Kidney (tissue), 14 donors: ENCODE data around the gene REV3L. TPM values are rescaled to one million over a fixed set of nuclear protein-coding genes. Genes with fewer than 3 reads are reported as not detected.

Experiments
- DNase-seq, 5 donors: peaks; one replicate each; pipeline ENCODE4 v3.0.0-alpha.2; 2013 to 2020
- FAIRE-seq: peaks from 2 replicates; lab custom pipeline; 2012; peaks lifted over from hg19 to GRCh38; lab: Jason Lieb, UNC
- H3K27ac ChIP-seq, 2 donors: one replicate each; pipeline ENCODE4 v1.7.0; 2013; ENCODE audit warnings: low read depth in 2 of 2, low read length in 2 of 2, inconsistent platforms in 1 of 2
- H3K27me3 ChIP-seq: one replicate; pipeline ENCODE4 v1.7.1; 2013; ENCODE audit warnings: low read length, inconsistent platforms; ENCODE audit not compliant: control insufficient read depth, insufficient read depth
- H3K36me3 ChIP-seq, 3 donors: one replicate each; pipeline versions ENCODE4 v1.7.0 to v1.7.1; 2013; ENCODE audit warnings: low read length in 3 of 3, control low read depth in 1 of 3, inconsistent platforms in 1 of 3; ENCODE audit not compliant: insufficient read depth in 3 of 3, control insufficient read depth in 2 of 3
- H3K4me1 ChIP-seq, 3 donors: one replicate each; pipeline versions ENCODE4 v1.7.0 to v1.7.1; 2013; ENCODE audit warnings: low read length in 3 of 3, inconsistent platforms in 1 of 3, low read depth in 1 of 3; ENCODE audit not compliant: control insufficient read depth in 2 of 3, insufficient read depth in 2 of 3
- H3K4me3 ChIP-seq, 3 donors: one replicate each; pipeline versions ENCODE4 v1.7.0 to v1.8.1; 2013; ENCODE audit warnings: low read length in 3 of 3, control low read depth in 1 of 3, inconsistent platforms in 1 of 3
- H3K9ac ChIP-seq, 3 donors: one replicate each; pipeline versions ENCODE4 v1.7.0 to v1.7.1; 2013; ENCODE audit warnings: low read length in 3 of 3, control low read depth in 1 of 3, inconsistent platforms in 1 of 3
- H3K9me3 ChIP-seq, 3 donors: one replicate each; pipeline versions ENCODE4 v1.7.0 to v1.7.1; 2013; ENCODE audit warnings: low read length in 3 of 3, control low read depth in 1 of 3, inconsistent platforms in 1 of 3; ENCODE audit not compliant: control insufficient read depth in 2 of 3, insufficient read depth in 1 of 3
- intact Hi-C: fragments of 100-400 bp; cut with DNase I; formaldehyde crosslinking; loops from one replicate; pipeline ENCODE4 v1.11.1; 2022
- polyA plus RNA-seq: library from polyadenylated mRNA; stranded (reverse); fragments of 350-450 nt; fragmentation: Illumina TruSeq; extraction: RNeasy Lipid Tissue Mini Kit (QIAGEN cat#74804); gene quantifications from one replicate; pipeline ENCODE4 v1.2.3, GENCODE V29; 2014; ENCODE audit warnings: low read depth, low replicate concordance; ENCODE audit not compliant: insufficient read depth
- total RNA-seq: library from RNA; stranded (reverse); fragmentation: NEBNext Ultra II Directional; extraction: Animal tissue kit (Norgen Biotek cat#: 25700); gene quantifications from one replicate; pipeline ENCODE4 v1.2.1, GENCODE V29; 2021
- TF ChIP-seq, protein P1 (sequence below): IDR thresholded peaks from 3 replicates; pipeline ENCODE4 v1.5.1; 2012; ENCODE audit warnings: mild to moderate bottlenecking, moderate library complexity, borderline replicate concordance; ENCODE audit not compliant: insufficient read depth; ENCODE audit errors: extremely low read depth
- donor health status: control.
- donor health status: control.
- donor health status: control.
- donor health status: control.
- donor health status: control.
- donor health status: DM: yes; HTN: yes; CAD: no.
- donor health status: Normal renal cell carcinoma (clear cell type).

Gene REV3L
- total and polyA plus RNA-seq, 2 donors from 2014 or later: 4.4 to 30.0 TPM

- DNase-seq (no peak), FAIRE-seq (no peak)
- intact Hi-C loops: no loop called here
- H3K4me3 ChIP-seq: no peak overlapping the region
- H3K36me3 ChIP-seq: no peaks in the 10 kb centered on the region
- no peaks in the 10 kb centered on the region for H3K27me3 ChIP-seq
- no peak overlapping the region for H3K9ac ChIP-seq
- no peak overlapping the region for H3K27ac ChIP-seq
- TF ChIP-seq, protein P1, sequence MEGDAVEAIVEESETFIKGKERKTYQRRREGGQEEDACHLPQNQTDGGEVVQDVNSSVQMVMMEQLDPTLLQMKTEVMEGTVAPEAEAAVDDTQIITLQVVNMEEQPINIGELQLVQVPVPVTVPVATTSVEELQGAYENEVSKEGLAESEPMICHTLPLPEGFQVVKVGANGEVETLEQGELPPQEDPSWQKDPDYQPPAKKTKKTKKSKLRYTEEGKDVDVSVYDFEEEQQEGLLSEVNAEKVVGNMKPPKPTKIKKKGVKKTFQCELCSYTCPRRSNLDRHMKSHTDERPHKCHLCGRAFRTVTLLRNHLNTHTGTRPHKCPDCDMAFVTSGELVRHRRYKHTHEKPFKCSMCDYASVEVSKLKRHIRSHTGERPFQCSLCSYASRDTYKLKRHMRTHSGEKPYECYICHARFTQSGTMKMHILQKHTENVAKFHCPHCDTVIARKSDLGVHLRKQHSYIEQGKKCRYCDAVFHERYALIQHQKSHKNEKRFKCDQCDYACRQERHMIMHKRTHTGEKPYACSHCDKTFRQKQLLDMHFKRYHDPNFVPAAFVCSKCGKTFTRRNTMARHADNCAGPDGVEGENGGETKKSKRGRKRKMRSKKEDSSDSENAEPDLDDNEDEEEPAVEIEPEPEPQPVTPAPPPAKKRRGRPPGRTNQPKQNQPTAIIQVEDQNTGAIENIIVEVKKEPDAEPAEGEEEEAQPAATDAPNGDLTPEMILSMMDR: no peak
- no peaks in the 10 kb centered on the region for H3K9me3 ChIP-seq
- no peaks in the 10 kb centered on the region for H3K4me1 ChIP-seq
These were observed 12.1 kb upstream of the REV3L start for GRCh38 chr6:111494951-111495635.

- H3K9me3 ChIP-seq: no peaks in the 10 kb centered on the region
- H3K9ac ChIP-seq: no peak overlapping the region
- TF ChIP-seq, protein P1: no peak
- H3K36me3 ChIP-seq: no peaks in the 10 kb centered on the region
- H3K27ac ChIP-seq: no peak overlapping the region
- no peak for DNase-seq
- intact Hi-C loops: no loop called here
- no peak overlapping the region for H3K4me3 ChIP-seq
- no peak for FAIRE-seq
- no peaks in the 10 kb centered on the region for H3K27me3 ChIP-seq
- H3K4me1 ChIP-seq: no peaks in the 10 kb centered on the region
These were observed 9.5 kb upstream of the REV3L start for GRCh38 chr6:111492499-111492898.

- no peaks in the 10 kb centered on the region for H3K27me3 ChIP-seq
- FAIRE-seq (no peak), DNase-seq (no peak)
- H3K4me1 ChIP-seq: peaks cover 0 to 2% (median 0%) of the 10 kb centered on the region in 3 donors
- intact Hi-C loops: no loop called here
- H3K27ac ChIP-seq: no peak overlapping the region
- no peak overlapping the region for H3K9ac ChIP-seq
- H3K9me3 ChIP-seq: no peaks in the 10 kb centered on the region
- TF ChIP-seq, protein P1: no peak
- H3K4me3 ChIP-seq: no peak overlapping the region
- H3K36me3 ChIP-seq: no peaks in the 10 kb centered on the region
These were observed 7.0 kb upstream of the REV3L start for GRCh38 chr6:111490067-111490466.
